Measurements from ENCODE around the gene TNFSF13. TPM values are rescaled to one million over a fixed set of nuclear protein-coding genes. Genes with fewer than 3 reads are reported as not detected.
A peak's percentile ranks its signal among the peaks of the same experiment; 100 is the strongest.

The TNFSF13 gene
- total RNA-seq, 1 donor: 1.1 TPM

DNA sequence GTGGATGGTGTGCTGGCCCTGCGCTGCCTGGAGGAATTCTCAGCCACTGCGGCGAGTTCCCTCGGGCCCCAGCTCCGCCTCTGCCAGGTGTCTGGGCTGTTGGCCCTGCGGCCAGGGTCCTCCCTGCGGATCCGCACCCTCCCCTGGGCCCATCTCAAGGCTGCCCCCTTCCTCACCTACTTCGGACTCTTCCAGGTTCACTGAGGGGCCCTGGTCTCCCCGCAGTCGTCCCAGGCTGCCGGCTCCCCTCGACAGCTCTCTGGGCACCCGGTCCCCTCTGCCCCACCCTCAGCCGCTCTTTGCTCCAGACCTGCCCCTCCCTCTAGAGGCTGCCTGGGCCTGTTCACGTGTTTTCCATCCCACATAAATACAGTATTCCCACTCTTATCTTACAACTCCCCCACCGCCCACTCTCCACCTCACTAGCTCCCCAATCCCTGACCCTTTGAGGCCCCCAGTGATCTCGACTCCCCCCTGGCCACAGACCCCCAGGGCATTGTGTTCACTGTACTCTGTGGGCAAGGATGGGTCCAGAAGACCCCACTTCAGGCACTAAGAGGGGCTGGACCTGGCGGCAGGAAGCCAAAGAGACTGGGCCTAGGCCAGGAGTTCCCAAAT lies 1.3 kb upstream of the TNFSF13 start:
- DNase-seq (ENCODE audit: insufficient read length, low spot score, missing footprints): no peak
- H2AFZ ChIP-seq (ENCODE audit: low read length): no peak overlapping the region
- H3K36me3 ChIP-seq (ENCODE audit: insufficient read depth, low read length): no peaks in the 10 kb centered on the region
- peaks cover 7% of the 10 kb centered on the region for H3K79me2 ChIP-seq (ENCODE audit: insufficient read depth, low read length)
- H3K9me3 ChIP-seq (ENCODE audit: low read depth, low read length): no peaks in the 10 kb centered on the region
- no peaks in the 10 kb centered on the region for H3K27me3 ChIP-seq (ENCODE audit: insufficient read depth, low read length)
- TF ChIP-seq, protein P1, sequence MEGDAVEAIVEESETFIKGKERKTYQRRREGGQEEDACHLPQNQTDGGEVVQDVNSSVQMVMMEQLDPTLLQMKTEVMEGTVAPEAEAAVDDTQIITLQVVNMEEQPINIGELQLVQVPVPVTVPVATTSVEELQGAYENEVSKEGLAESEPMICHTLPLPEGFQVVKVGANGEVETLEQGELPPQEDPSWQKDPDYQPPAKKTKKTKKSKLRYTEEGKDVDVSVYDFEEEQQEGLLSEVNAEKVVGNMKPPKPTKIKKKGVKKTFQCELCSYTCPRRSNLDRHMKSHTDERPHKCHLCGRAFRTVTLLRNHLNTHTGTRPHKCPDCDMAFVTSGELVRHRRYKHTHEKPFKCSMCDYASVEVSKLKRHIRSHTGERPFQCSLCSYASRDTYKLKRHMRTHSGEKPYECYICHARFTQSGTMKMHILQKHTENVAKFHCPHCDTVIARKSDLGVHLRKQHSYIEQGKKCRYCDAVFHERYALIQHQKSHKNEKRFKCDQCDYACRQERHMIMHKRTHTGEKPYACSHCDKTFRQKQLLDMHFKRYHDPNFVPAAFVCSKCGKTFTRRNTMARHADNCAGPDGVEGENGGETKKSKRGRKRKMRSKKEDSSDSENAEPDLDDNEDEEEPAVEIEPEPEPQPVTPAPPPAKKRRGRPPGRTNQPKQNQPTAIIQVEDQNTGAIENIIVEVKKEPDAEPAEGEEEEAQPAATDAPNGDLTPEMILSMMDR (IDR thresholded peaks at IDR 0.05; ENCODE audit: extremely low read depth, low read depth, low read length): no peak
- H3K4me3 ChIP-seq (ENCODE audit: insufficient read depth, low read length): no peak overlapping the region
- H3K27ac ChIP-seq (ENCODE audit: low read depth, low read length): no peak overlapping the region
- no peak overlapping the region for H3K4me2 ChIP-seq (ENCODE audit: insufficient read depth, low read length)
- peaks cover 21% of the 10 kb centered on the region for H3K4me1 ChIP-seq (ENCODE audit: insufficient read depth, low read length)
- H4K20me1 ChIP-seq (ENCODE audit: insufficient read depth, low read length): peaks cover under 1% of the 10 kb centered on the region

DNA sequence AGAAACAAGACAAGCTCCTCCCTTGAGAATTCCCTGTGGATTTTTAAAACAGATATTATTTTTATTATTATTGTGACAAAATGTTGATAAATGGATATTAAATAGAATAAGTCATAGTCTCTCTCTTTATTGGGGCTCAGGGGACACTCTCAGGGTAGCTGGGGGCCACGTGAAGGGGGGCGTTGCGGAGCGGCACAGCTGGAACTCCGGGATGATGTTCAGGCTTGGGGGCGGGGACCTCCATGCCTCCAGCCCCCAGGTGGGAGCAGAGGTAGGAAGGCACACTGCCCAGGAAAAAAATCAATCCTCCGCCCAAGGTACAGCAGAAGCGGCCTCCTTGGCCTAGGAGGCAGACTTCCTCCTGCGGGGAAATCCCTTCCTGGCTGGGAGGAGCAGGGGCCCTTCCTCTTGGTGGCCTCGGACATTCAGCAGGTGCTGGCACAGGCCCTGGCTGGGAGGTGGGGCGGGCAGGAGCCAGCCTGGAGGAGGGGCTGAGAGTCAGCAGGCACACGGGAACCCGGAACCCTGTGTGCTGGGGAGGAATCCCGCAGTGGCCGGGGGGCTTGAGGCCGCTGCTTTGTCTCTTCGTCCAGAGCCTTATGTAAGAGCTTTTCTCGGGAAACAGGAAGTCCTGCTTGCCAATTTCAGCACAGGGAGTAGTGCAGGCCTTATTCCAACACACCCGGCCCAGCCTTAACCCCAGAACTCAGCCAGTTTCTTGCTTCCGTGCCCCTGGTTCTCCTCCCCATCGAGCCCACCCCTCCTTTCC lies 591 bp upstream of the TNFSF13 start:
- TF ChIP-seq, protein P1 (IDR thresholded peaks at IDR 0.05; ENCODE audit: extremely low read depth, low read depth, low read length): no peak
- Histone ChIP-seq H2AFZ (ENCODE audit: low read length) (peak overlapping the region; percentile 93), H3K9me3 (ENCODE audit: low read depth, low read length) (no peaks in the 10 kb centered on the region), H3K4me1 (ENCODE audit: insufficient read depth, low read length) (peaks cover 28% of the 10 kb centered on the region), H3K27me3 (ENCODE audit: insufficient read depth, low read length) (no peaks in the 10 kb centered on the region), H3K4me3 (ENCODE audit: insufficient read depth, low read length) (peak overlapping the region; percentile 62), H3K4me2 (ENCODE audit: insufficient read depth, low read length) (peak overlapping the region; percentile 64), H4K20me1 (ENCODE audit: insufficient read depth, low read length) (peaks cover 5% of the 10 kb centered on the region), H3K79me2 (ENCODE audit: insufficient read depth, low read length) (peaks cover 14% of the 10 kb centered on the region), H3K36me3 (ENCODE audit: insufficient read depth, low read length) (no peaks in the 10 kb centered on the region), H3K27ac (ENCODE audit: low read depth, low read length) (peak overlapping the region; percentile 59)
- DNase-seq (ENCODE audit: insufficient read length, low spot score, missing footprints): peak; percentile 87

DNA sequence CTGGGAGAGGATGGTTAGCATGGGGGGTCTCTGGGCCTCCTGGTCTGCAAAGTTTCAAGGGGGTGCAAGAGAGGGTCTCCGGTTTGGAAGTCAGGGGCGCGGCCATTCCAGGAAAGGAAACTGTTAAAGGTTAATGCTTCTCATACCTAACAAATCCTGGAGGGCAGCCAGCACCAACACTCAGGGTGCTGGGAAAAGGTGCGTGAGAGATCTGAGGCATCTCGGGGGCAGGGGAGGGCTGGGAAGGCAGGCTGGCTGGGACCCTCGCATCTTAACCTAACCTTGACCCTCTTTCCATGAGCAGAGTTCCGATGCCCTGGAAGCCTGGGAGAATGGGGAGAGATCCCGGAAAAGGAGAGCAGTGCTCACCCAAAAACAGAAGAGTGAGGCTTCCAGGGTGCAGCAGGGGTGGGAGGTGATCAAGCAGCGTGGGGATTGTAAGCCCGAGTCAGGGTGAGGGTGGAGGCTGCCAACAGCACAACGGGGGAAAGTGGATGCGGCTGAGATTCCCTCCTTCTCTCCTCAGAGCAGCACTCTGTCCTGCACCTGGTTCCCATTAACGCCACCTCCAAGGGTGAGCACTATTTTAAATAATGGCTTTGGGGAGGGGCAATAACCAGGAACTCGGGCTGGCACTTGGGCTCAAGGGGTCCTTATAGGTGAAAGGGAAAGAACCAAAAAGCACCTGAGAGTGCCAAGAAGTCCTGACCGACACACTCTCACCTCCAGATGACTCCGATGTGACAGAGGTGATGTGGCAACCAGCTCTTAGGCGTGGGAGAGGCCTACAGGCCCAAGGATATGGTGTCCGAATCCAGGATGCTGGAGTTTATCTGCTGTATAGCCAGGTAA lies 996 bp downstream of the TNFSF13 start:
- Histone ChIP-seq H3K4me1 (ENCODE audit: insufficient read depth, low read length) (peaks cover 30% of the 10 kb centered on the region), H2AFZ (ENCODE audit: low read length) (no peak overlapping the region), H3K79me2 (ENCODE audit: insufficient read depth, low read length) (peaks cover 30% of the 10 kb centered on the region), H3K4me3 (ENCODE audit: insufficient read depth, low read length) (no peak overlapping the region), H3K4me2 (ENCODE audit: insufficient read depth, low read length) (no peak overlapping the region), H3K9me3 (ENCODE audit: low read depth, low read length) (no peaks in the 10 kb centered on the region), H3K27ac (ENCODE audit: low read depth, low read length) (no peak overlapping the region), H3K27me3 (ENCODE audit: insufficient read depth, low read length) (no peaks in the 10 kb centered on the region), H3K36me3 (ENCODE audit: insufficient read depth, low read length) (peaks cover 8% of the 10 kb centered on the region), H4K20me1 (ENCODE audit: insufficient read depth, low read length) (peaks cover 8% of the 10 kb centered on the region)
- TF ChIP-seq, protein P1 (IDR thresholded peaks at IDR 0.05; ENCODE audit: extremely low read depth, low read depth, low read length): no peak
- DNase-seq (ENCODE audit: insufficient read length, low spot score, missing footprints): no peak

All from osteoblast (primary cell).